Ishikawa (cell line): ENCODE results near the gene CYP4Z1.

Experiments used
- CEBPB ChIP-seq: IDR thresholded peaks from 2 replicates; pipeline ENCODE4 v1.6.1; 2012
- CREB1 ChIP-seq: IDR thresholded peaks from 2 replicates; pipeline ENCODE4 v1.6.1; 2012; ENCODE audit warnings: low read depth
- EGR1 ChIP-seq: IDR thresholded peaks from 2 replicates; pipeline ENCODE4 v1.6.1; 2012
- EP300 ChIP-seq: IDR thresholded peaks from 2 replicates; pipeline ENCODE4 v1.6.1; 2012; ENCODE audit warnings: borderline replicate concordance
- FOXM1 ChIP-seq: IDR thresholded peaks from 2 replicates; pipeline ENCODE4 v1.6.1; 2012; ENCODE audit warnings: low read depth, borderline replicate concordance
- NFIC ChIP-seq: IDR thresholded peaks from 2 replicates; pipeline ENCODE4 v1.6.1; 2012
- RAD21 ChIP-seq: IDR thresholded peaks from 2 replicates; pipeline ENCODE4 v1.6.1; 2012; ENCODE audit warnings: low read depth
- TAF1 ChIP-seq: IDR thresholded peaks from 2 replicates; pipeline ENCODE4 v1.6.1; 2012; ENCODE audit warnings: low read depth, mild to moderate bottlenecking
- TCF12 ChIP-seq: IDR thresholded peaks from 2 replicates; pipeline ENCODE4 v1.6.1; 2012; ENCODE audit warnings: low read depth
- TEAD4 ChIP-seq: IDR thresholded peaks from 2 replicates; pipeline ENCODE4 v1.6.1; 2012
- YY1 ChIP-seq: IDR thresholded peaks from 2 replicates; pipeline ENCODE4 v1.6.1; 2012; ENCODE audit warnings: low read depth
- ZBTB7A ChIP-seq: IDR thresholded peaks from 2 replicates; pipeline ENCODE4 v1.6.1; 2012; ENCODE audit warnings: low read depth
- TF ChIP-seq, protein P1 (sequence below): IDR thresholded peaks from 2 replicates; pipeline ENCODE4 v1.6.1; 2012; ENCODE audit warnings: low read depth, mild to moderate bottlenecking
- TF ChIP-seq, protein P2 (sequence below): IDR thresholded peaks from 2 replicates; pipeline ENCODE4 v1.6.1; 2012
- TF ChIP-seq, protein P3 (sequence below): IDR thresholded peaks from 2 replicates; pipeline ENCODE4 v1.6.1; 2012

CYP4Z1 gene

DNA sequence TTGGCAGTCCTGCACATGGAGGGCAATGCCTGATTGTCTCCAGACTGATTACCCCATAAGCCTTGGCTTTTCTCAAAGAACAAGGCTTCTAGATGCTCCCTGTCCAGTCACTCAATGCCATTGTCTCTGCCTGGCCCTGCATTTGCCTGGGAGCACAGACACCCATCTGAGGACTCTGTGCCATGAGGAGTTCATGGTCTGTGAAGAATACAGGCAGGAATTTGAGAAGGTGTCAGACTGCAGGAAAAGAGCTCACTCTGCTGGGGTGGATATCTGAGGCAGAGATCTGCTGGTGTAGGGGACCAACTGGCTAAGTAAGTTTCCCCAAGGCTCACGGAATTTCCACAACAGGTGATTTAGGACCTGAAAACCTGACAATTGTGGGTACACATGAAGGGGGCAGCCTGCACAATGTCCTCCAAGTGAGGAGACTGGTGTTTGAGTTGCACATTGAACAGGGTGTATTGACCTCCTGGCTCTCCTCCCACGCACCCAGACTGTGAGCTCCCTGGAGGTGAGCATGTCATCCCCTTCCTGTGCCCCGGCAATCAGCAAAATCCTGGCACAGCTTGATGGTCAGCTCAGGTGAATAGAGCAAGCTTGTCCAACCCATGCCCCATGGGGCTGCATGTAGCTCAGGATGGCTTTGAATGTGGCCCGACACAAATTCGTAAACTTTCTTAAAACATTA is 71.0 kb downstream of the CYP4Z1 start:
- TF ChIP-seq, protein P1, sequence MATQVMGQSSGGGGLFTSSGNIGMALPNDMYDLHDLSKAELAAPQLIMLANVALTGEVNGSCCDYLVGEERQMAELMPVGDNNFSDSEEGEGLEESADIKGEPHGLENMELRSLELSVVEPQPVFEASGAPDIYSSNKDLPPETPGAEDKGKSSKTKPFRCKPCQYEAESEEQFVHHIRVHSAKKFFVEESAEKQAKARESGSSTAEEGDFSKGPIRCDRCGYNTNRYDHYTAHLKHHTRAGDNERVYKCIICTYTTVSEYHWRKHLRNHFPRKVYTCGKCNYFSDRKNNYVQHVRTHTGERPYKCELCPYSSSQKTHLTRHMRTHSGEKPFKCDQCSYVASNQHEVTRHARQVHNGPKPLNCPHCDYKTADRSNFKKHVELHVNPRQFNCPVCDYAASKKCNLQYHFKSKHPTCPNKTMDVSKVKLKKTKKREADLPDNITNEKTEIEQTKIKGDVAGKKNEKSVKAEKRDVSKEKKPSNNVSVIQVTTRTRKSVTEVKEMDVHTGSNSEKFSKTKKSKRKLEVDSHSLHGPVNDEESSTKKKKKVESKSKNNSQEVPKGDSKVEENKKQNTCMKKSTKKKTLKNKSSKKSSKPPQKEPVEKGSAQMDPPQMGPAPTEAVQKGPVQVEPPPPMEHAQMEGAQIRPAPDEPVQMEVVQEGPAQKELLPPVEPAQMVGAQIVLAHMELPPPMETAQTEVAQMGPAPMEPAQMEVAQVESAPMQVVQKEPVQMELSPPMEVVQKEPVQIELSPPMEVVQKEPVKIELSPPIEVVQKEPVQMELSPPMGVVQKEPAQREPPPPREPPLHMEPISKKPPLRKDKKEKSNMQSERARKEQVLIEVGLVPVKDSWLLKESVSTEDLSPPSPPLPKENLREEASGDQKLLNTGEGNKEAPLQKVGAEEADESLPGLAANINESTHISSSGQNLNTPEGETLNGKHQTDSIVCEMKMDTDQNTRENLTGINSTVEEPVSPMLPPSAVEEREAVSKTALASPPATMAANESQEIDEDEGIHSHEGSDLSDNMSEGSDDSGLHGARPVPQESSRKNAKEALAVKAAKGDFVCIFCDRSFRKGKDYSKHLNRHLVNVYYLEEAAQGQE, result no peak
- TF ChIP-seq TAF1 (no peak), TCF12 (no peak), FOXM1 (no peak), YY1 (no peak), CREB1 (no peak), EGR1 (no peak), NFIC (no peak), RAD21 (no peak), CEBPB (no peak), ZBTB7A (no peak), EP300 (no peak), TEAD4 (no peak)
- TF ChIP-seq, protein P2, sequence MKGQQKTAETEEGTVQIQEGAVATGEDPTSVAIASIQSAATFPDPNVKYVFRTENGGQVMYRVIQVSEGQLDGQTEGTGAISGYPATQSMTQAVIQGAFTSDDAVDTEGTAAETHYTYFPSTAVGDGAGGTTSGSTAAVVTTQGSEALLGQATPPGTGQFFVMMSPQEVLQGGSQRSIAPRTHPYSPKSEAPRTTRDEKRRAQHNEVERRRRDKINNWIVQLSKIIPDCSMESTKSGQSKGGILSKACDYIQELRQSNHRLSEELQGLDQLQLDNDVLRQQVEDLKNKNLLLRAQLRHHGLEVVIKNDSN, result no peak
- TF ChIP-seq, protein P3, sequence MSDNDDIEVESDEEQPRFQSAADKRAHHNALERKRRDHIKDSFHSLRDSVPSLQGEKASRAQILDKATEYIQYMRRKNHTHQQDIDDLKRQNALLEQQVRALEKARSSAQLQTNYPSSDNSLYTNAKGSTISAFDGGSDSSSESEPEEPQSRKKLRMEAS, result no peak

DNA sequence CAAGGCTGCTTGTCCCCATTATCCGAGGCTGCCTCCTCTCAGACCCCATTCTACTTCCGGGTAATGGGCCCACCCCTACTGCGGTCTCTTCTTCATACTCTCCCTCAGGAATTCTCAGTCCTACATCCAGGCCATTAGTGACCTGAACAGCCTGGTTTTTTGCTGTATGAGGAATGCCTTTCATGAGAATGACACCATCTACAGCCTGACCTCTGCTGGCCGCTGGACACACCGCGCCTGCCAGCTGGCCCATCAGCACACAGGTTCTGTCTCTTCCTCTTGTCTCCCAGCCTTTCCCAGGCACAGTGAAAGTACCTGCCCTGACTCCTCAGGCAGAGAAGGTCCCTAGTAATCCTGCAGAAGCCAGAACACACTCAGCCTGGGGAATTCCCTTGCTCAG is 76.6 kb downstream of the CYP4Z1 start:
- TF ChIP-seq RAD21, result peak; percentile 44; the same call in 1 of the 2 replicates

DNA sequence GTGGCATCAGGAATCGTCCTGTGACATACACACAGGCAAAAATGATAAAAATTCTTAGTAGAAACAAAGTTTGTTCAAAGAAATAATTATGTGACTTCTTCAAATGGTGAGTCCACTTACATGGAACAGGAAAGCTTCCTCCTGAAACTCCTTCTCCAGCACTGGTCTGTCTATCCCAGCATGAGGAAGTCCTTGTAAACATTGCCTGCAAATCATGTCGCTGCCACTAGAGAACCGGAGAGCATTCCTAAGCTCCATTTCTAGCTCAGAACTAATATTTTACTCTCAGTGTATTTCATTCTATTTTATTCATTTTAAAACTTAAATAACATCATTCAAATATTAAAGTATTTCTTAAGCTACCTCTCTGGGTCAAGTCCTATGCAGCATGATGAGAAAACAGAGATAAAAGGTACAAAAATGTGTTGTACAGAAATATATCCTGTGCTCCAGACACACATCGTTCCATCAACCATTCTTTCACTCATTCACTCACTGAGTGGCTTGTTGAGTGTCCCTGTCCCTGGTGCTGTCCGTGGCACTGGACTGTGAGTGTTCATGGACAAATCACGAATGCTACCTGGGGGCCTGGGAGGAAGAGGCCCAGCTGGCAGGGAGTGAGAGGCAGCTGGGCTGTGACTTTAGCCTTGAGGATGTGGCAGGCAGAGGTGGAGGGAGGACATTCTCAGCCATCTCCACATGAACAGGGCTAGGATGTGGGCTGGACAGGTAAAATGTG is 80.2 kb downstream of the CYP4Z1 start:
- TF ChIP-seq EGR1, result no peak
- TF ChIP-seq, protein P1, result peak; percentile 68

DNA sequence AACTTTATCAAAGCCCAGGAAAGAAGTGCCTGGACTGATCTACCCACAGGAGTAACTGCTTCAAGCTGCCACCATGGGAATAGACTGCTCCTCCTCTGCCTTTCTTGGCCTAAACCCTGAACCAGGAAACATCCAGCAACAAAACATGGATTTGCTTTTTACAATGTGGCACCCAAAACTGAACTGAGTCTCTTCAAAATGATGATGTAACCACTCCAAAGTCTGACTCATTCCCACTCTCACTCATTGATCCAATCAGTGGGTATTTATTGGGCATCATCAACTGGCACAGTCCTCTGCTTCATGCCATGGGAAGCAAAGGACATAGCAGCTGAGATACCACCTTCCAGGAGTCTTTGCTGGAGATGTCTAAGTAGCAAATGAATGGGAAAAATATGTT is 93.7 kb downstream of the CYP4Z1 start:
- no peak for TF ChIP-seq FOXM1
- TF ChIP-seq ZBTB7A, result no peak
- TF ChIP-seq, protein P2, result no peak
- TF ChIP-seq NFIC, result no peak
- TF ChIP-seq TCF12, result no peak
- no peak for TF ChIP-seq RAD21
- TF ChIP-seq CEBPB, result no peak
- no peak for TF ChIP-seq EP300
- TF ChIP-seq TAF1, result no peak
- no peak for TF ChIP-seq EGR1
- TF ChIP-seq, protein P1, result no peak
- TF ChIP-seq CREB1, result no peak
- TF ChIP-seq, protein P3, result no peak
